Adrenal gland (tissue), 12 donors: ENCODE measurements around the gene NFKBIA. TPM values are rescaled to one million over a fixed set of nuclear protein-coding genes. Genes with fewer than 3 reads are reported as not detected.
A peak's percentile ranks its signal among the peaks of the same experiment; 100 is the strongest.
"Not testable (repeated sequence)": the region's sequence is repeated elsewhere in the genome, so short reads cannot be mapped to it uniquely, and the experiment has no call there.

Experiments used
- DNase-seq, 7 donors: peaks; one replicate each; pipeline ENCODE4 v3.0.0-alpha.2; 2019 to 2020
- H3K27ac ChIP-seq, 5 donors: fragments of 200-600 bp; sonication (generic) in 4 of 5; 1 replicate in 3 of 5; 2 replicates in 2 of 5; pipeline versions ENCODE4 v1.5.1 to v1.8.0; 2016 to 2020; ENCODE audit warnings: mild to moderate bottlenecking in 1 of 5
- H3K27me3 ChIP-seq: fragments of 200-600 bp; 2 replicates; pipeline ENCODE4 v1.8.0; 2021
- H3K36me3 ChIP-seq, 2 donors: fragments of 200-600 bp; replicated peaks in 1 of 2; 1 replicate in 1 of 2; 2 replicates in 1 of 2; pipeline versions ENCODE4 v1.5.1 to v1.8.0; 2018 to 2022
- H3K4me1 ChIP-seq, 2 donors: fragments of 200-600 bp; replicated peaks in 1 of 2; 1 replicate in 1 of 2; 2 replicates in 1 of 2; pipeline versions ENCODE4 v1.5.1 to v1.8.0; 2018 to 2021
- H3K4me3 ChIP-seq, 4 donors: fragments of 200-600 bp; sonication (generic) in 3 of 4; one replicate each; pipeline ENCODE4 v1.5.1; 2016 to 2018
- H3K9me3 ChIP-seq, 3 donors: fragments of 200-600 bp; sonication (generic) in 1 of 3; replicated peaks in 1 of 3; 1 replicate in 2 of 3; 2 replicates in 1 of 3; pipeline versions ENCODE4 v1.5.1 to v1.8.0; 2016 to 2021
- CTCF ChIP-seq, 6 experiments: fragments of 450-650 bp in 4 of 6; fragments of 200-600 bp in 2 of 6; sonication (generic) in 1 of 6; IDR thresholded peaks; 1 replicate in 5 of 6; 2 replicates in 1 of 6; pipeline versions ENCODE4 v1.5.1 to v1.8.0; 2016 to 2021; ENCODE audit warnings: antibody characterized with exemption in 6 of 6, mild to moderate bottlenecking in 2 of 6, moderate library complexity in 1 of 6
- POLR2A ChIP-seq, 2 donors: fragments of 450-650 bp; IDR thresholded peaks; one replicate each; pipeline ENCODE4 v1.6.1; 2017; ENCODE audit warnings: antibody characterized with exemption in 2 of 2, mild to moderate bottlenecking in 2 of 2, moderate library complexity in 1 of 2
- WGBS, 4 donors: extraction: QIAGEN DNeasy Blood & Tissue Kit in 2 of 4; methylation state at CpG; one replicate each; pipeline versions ENCODE4 v1.1.5 to v1.1.7; 2013 to 2017; 5-methylcytosine and 5-hydroxymethylcytosine counted together
- intact Hi-C, 2 donors: fragments of 100-400 bp; cut with DNase I; formaldehyde crosslinking; loops; one replicate each; pipeline versions ENCODE4 v1.14.1 to v1.15.0; 2022 to 2023
- polyA plus RNA-seq, 3 donors: library from polyadenylated mRNA; stranded (reverse); fragments of 200-250 nt in 2 of 3; fragments of 350-450 nt in 1 of 3; fragmentation: Illumina TruSeq in 1 of 3; extraction: RNeasy Lipid Tissue Mini Kit (QIAGEN cat#74804) in 1 of 3; gene quantifications; one replicate each; pipeline ENCODE4 v1.2.3, GENCODE V29; 2013 to 2014
- total RNA-seq, 9 donors: library from RNA; depleted of rRNA in 4 of 9; stranded (reverse); fragments of >200 nt in 4 of 9; fragments of 120-200 nt in 1 of 9; fragmentation: NEBNext Ultra II Directional in 1 of 9; extraction: Animal tissue kit (Norgen Biotek cat#: 25700) in 1 of 9; gene quantifications; one replicate each; pipeline versions ENCODE4 v1.1.0 to v1.2.4, GENCODE V29; 2013 to 2023
- donor health status: healthy with polysubstance abuse.
- donor health status: Bipolar disorder and iron deficiency.
- donor health status: DM: yes; HTN: yes; CAD: no.
- donor health status: DM: no; HTN: no; CAD: no.
- donor health status: DM: no; HTN: no; CAD: no.
- donor health status: DM: yes; HTN: yes; CAD: no.

Gene NFKBIA
- total and polyA plus RNA-seq, 12 donors, result 100 to 677 (median 218) TPM

GRCh38 chr14:35383569-35384454, 20.7 kb downstream of the NFKBIA start:
- TF ChIP-seq POLR2A (IDR thresholded peaks at IDR 0.05), result no peak
- TF ChIP-seq CTCF (IDR thresholded peaks at IDR 0.05), result no peak

GRCh38 chr14:35380794-35381193, 23.8 kb downstream of the NFKBIA start:
- Histone ChIP-seq H3K36me3 (no peaks in the 10 kb centered on the region), H3K4me3 (no peak overlapping the region), H3K4me1 (peaks cover 20 to 21% of the 10 kb centered on the region in 2 donors), H3K9me3 (no peaks in the 10 kb centered on the region), H3K27me3 (no peaks in the 10 kb centered on the region), H3K27ac (no peak overlapping the region)
- TF ChIP-seq CTCF (IDR thresholded peaks at IDR 0.05) (no peak), POLR2A (IDR thresholded peaks at IDR 0.05) (no peak)
- WGBS, 4 donors, result 72 to 86% (median 74%) methylated on average over 7 of the region's 7 CpGs
- intact Hi-C loops, result no loop called here
- no peak for DNase-seq

More at GRCh38 chr14:35383569-35384454, 20.7 kb downstream of the NFKBIA start:
- Histone ChIP-seq H3K4me1 (peaks cover 21 to 29% of the 10 kb centered on the region in 2 donors), H3K27ac (peak overlapping the region in 4 of 5 donors; percentile 72 to 91 (median 84)), H3K36me3 (no peaks in the 10 kb centered on the region), H3K4me3 (no peak overlapping the region), H3K9me3 (no peaks in the 10 kb centered on the region), H3K27me3 (no peaks in the 10 kb centered on the region)
- intact Hi-C loops, result no loop called here
- DNase-seq, result no peak
- WGBS, 4 donors, result 79 to 96% (median 86%) methylated on average over 3 to 10 of the region's 10 CpGs

- H3K27ac ChIP-seq, intact Hi-C loops: not testable (repeated sequence)
Measured at GRCh38 chr14:35379234-35379933, 25.2 kb downstream of the NFKBIA start.

GRCh38 chr14:35378425-35379233, 25.9 kb downstream of the NFKBIA start:
- TF ChIP-seq POLR2A (IDR thresholded peaks at IDR 0.05), result no peak
- no peak for TF ChIP-seq CTCF (IDR thresholded peaks at IDR 0.05)
- DNase-seq, result peak in 1 of 7 donors; percentile 17
- Histone ChIP-seq H3K4me1 (peaks cover 8 to 12% of the 10 kb centered on the region in 2 donors), H3K27me3 (no peaks in the 10 kb centered on the region), H3K27ac (no peak overlapping the region), H3K4me3 (no peak overlapping the region), H3K9me3 (no peaks in the 10 kb centered on the region), H3K36me3 (no peaks in the 10 kb centered on the region)
- WGBS, 4 donors, result 83 to 90% (median 88%) methylated on average over 9 of the region's 9 CpGs
- intact Hi-C loops, result no loop called here

More at GRCh38 chr14:35379234-35379933, 25.2 kb downstream of the NFKBIA start:
- H3K27me3 ChIP-seq, H3K36me3 ChIP-seq, H3K9me3 ChIP-seq, H3K4me3 ChIP-seq: not testable (repeated sequence)
- 80 to 88% (median 84%) methylated on average over 7 to 9 of the region's 9 CpGs for WGBS, 4 donors
- peak in 1 of 7 donors; percentile 8 for DNase-seq
- H3K4me1 ChIP-seq, result peaks cover 9 to 14% of the 10 kb centered on the region in 2 donors
